Measurements from ENCODE around the gene ARHGEF6.
"Not testable (repeated sequence)": the region's sequence is repeated elsewhere in the genome, so short reads cannot be mapped to it uniquely, and the experiment has no call there.

Gene ARHGEF6

GRCh38 chrX:136780763-136781162, at the start of gene ARHGEF6:
Gene ARHGEF6 (minus strand): TSS chrX:136780932. CDS start chrX:136780882, 50 bp downstream.
- peak; percentile 49 for DNase-seq

DNA sequence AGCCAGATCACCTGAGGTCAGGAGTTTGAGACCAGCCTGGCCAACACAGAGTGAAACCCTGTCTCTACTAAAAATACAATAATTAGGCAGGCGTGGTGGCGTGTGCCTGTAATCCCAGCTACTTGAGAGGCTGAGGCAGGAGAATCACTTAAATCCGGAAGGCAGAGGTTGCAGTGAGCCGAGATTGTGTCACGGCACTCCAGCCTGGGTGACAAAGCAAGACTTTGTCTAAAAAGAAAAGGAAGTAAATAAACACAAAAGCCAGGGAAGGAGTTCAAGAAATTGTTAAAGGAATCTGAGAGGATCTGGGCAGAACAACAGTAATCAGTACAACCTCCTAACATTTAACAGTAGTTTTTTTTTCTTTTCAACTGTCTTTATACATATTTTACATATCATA, 48.7 kb upstream of the ARHGEF6 start:
- DNase-seq, result no peak

GRCh38 chrX:136828830-136829229, 48.1 kb upstream of the ARHGEF6 start:
- DNase-seq, result no peak

- no peak for DNase-seq
These were observed 46.3 kb upstream of the ARHGEF6 start for GRCh38 chrX:136827026-136827425.

GRCh38 chrX:136825771-136826170, 45.0 kb upstream of the ARHGEF6 start:
- DNase-seq, result no peak

DNA sequence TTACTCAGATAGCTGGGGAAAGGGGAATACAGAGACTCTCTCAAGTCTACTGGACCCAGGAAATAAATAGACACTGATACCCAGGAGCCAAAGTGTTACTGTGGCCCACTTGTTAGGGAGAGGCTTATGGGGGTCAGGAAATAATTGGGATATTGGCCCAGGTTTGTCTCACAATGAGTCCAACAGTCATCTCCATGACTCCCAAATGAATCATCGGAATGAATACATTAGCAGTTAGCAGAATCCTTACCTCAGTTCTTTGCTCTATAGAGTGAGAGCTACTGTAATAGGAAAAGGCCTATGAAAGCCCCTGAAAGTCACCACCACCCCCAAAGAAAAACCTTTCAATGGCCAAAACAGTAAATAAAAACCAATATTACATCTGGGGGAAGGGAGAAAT, 42.4 kb upstream of the ARHGEF6 start:
- no peak for DNase-seq

DNA sequence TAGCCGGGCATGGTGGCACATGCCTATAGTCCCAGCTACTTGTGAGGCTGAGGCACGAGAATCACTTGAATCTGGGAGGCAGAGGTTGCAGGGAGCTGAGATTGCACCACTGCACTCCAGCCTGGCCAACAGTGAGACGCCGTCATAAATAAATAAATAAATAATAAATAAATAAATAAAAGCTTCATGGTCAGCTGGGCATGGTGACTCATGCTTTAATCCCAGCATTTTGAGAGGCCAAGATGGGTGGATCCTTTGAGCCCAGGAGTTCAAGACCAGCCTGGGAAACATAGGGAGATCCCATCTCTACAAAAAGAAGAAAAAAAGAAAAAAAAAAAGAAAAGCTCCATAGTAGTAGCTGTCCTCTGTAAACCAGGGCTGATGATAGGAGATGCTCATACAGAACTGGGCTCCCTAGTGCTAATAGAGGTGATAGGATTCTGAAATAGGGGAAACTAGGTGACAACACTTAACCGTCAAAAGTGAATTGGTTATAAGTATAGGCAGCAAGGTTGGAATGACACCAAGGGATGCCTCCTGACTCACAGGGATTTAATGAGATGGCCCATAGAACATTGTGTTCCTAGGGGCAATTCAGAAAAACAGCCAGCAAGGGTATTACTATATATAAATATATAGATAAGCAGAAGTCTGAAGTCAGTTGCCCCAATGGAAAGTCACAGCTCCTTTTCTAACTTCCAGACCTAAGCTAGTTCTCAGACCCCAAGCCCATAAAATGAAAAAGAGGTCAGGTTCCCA, 41.8 kb upstream of the ARHGEF6 start:
- no peak for DNase-seq

- DNase-seq, result not testable (repeated sequence)
These were observed 39.0 kb upstream of the ARHGEF6 start for GRCh38 chrX:136819756-136820155.

DNA sequence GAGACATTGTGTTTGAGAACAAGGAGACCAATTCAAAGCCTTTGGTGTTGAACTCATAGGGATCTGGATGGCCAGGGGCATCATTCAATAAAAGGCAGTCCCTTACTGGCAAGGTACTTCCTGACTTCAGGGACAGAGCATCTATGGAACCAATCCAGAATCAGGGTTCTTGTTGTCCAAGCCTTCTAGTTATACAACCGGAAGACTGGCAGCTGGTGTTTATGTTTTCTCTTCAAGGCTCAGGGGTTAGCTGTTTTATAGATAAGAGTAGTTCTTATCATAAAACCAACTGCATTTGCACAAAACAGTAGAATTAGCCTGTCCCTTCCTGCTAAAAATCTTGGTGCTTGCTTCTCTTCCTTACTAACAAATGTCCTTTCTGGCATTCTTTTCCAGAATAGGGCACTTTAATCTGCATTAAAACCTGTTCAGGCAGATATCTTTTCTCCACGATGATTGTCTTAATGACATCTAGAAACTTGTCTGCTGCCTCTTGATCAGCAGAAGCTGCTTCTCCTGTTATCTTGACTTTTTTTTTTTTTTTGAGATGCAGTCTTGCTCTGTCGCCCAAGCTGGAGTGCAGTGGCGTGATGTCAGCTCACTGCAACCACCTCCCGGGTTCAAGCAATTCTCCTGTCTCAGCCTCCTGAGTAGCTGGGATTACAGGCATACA, 38.4 kb upstream of the ARHGEF6 start:
- DNase-seq, result no peak

- DNase-seq, result no peak
These were observed 36.2 kb upstream of the ARHGEF6 start for GRCh38 chrX:136816975-136817374.

- no peak for DNase-seq
These were observed 34.4 kb upstream of the ARHGEF6 start for GRCh38 chrX:136814847-136815750.

DNA sequence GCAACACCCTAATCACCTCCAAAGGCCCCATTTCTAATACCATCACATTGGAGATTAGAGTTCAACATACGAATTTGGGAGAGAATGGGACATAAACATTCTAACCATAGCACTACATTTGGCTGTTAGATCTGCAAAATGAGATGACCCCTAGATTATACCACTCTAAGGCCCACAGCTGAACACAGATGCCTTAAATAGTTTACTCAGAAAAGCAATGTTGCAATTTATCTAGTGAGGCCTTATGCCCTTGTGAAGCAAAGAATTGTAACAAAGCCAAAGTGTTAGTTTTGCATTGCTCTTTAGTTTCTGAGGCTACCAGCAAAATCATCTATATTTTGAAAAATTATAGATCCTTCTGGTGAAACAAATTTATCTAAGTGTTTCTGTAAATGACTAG, 31.6 kb upstream of the ARHGEF6 start:
- DNase-seq, result no peak

DNA sequence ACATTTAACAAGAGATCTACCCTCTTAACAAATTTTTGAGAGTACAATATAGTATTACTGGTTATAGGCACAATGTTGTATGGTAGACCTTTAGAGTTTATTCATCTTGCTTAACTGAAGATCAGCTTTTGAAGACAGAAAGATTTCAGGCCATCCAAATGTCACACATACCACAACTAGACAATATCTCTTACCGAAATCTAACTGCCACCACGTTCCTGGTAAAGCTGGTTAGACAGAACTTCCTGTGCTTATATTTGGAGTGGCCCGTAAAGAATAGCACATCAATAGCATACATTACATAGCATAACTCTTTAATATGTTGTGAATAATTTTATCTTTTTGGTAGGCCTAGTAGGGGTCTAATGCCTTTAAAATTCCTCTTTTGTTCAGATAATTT, 29.8 kb upstream of the ARHGEF6 start:
- DNase-seq, result peak; percentile 5

GRCh38 chrX:136806891-136807410, 26.2 kb upstream of the ARHGEF6 start:
- no peak for DNase-seq

DNA sequence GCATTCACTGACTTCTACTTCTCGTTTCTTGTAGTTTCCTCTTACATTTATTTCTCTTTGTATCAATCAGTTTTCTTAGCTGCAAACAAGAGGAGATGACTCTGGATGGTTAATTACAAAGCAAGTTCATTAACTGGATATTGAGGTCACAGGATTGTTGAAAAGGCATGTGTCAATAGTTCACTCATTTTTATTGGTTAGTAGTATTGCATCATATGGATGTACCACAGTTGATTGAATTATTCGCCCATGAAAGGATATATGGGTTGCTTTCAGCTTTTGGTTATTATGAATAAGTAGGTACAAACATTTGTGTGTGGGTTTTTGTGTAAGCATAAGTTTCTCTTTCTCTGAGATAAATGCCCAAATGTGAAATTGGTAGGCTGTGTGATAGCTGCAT, 21.8 kb upstream of the ARHGEF6 start:
- DNase-seq, result no peak

DNA sequence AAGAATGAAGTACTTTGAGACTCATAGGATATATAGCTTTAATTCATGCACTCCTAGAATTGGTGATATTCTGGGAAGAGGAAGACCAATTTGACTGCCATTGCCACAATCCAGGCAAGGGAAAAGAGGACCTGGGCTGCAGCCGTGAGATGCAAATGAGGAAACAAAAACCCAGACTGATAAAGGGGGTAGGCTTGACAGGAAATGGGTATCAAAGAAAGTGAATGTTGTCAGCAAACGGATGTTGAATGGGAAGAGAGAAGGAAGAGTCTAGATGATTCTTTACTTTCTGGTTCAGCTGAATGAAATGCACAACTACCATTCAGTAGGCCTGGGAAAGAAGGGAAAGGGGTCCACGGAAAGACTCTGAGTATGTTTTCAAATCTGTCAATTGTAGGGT, 17.1 kb upstream of the ARHGEF6 start:
- DNase-seq, result no peak

DNA sequence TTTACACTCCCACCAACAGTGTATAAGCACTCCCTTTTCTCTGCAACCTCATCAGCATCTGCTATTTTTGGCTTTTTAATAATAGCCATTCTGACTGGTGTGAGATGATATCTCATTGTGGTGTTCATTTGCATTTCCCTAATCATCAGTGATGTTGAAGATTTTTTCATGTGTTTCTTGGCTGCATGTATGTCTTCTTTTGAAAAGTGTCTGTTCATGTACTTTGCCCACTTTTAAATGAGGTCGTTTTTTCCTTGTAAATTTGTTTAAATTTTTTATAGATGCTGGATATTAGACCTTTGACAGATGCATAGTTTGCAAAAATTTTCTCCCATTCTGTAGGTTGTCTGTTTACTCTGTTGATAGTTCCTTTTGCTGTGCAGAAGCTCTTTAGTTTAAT, 14.4 kb upstream of the ARHGEF6 start:
- DNase-seq, result not testable (repeated sequence)

GRCh38 chrX:136794660-136795059, 13.9 kb upstream of the ARHGEF6 start:
- not testable (repeated sequence) for DNase-seq

- DNase-seq, result no peak
These were observed 13.3 kb upstream of the ARHGEF6 start for GRCh38 chrX:136794080-136794479.

DNA sequence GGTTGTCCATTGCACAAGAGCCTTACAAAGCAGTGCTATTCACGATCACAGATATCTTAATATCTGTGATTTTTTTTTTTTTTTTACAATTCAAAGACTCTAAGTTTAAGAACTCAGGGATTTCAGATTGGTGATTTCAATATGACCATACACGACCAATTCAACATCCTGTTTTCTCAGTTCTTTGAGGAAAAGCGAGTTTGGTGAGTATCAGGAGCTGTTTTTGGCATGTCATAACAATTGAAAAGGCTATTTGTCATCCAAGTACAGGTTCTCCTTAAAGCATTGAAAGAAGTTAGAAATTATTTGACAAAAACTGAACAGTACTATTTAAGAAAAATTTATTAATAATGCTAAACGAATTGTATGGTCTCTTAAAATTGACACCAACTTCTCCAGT, 9.1 kb upstream of the ARHGEF6 start:
- DNase-seq, result no peak

- no peak for DNase-seq
These were observed 3.5 kb upstream of the ARHGEF6 start for GRCh38 chrX:136784231-136784630.

- no peak for DNase-seq
These were observed 2.4 kb upstream of the ARHGEF6 start for GRCh38 chrX:136783159-136783558.

DNA sequence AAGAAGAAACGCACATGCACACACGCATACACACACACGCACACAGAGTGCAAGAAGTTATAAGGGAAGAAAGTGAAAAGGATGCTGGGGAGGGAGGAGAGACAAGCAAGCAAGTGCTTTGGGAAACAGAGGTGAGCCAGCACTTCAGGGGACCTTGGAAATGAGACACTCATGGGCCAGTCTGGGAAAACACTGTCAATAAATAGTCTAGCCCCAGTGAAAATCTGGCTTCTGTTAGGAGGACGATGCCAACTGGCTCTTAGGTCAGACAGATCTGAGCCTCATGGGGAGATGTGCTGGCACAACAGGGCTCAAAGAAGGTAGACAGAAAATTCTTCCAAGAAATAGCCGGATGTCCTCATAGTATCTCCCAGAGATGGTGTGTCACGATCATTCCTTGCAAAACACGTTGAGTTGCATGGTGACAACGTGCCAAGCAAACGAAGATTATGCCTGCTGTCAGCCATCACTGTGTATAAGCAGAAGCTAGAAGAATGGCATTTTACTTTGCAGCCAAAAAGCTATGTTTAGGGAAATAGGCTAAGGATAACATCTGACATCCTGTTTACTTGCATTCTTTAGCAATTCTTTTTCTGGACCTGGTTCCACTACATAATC, 557 bp upstream of the ARHGEF6 start:
- DNase-seq, result no peak
